HEK293 (cell line): ENCODE results near the gene OR2AE1.

Experiments used
- GLI4 ChIP-seq: fragments of 450-650 bp; formaldehyde crosslinking; IDR thresholded peaks from 2 replicates; pipeline ENCODE4 v1.5.1; 2016; ENCODE audit warnings: missing biosample characterization, missing genetic modification characterization
- WT1 ChIP-seq: fragments of 450-650 bp; formaldehyde crosslinking; IDR thresholded peaks from 2 replicates; pipeline ENCODE4 v1.5.1; 2016; ENCODE audit warnings: missing biosample characterization, missing genetic modification characterization
- YY1 ChIP-seq: fragments of 450-650 bp; formaldehyde crosslinking; IDR thresholded peaks from 2 replicates; pipeline ENCODE4 v1.5.1; 2018; ENCODE audit warnings: missing biosample characterization, missing genetic modification characterization
- ZFP41 ChIP-seq: fragments of 450-650 bp; formaldehyde crosslinking; IDR thresholded peaks from 2 replicates; pipeline ENCODE4 v1.5.1; 2016; ENCODE audit warnings: missing biosample characterization, missing genetic modification characterization, borderline replicate concordance
- ZNF16 ChIP-seq: fragments of 450-650 bp; formaldehyde crosslinking; IDR thresholded peaks from 2 replicates; pipeline ENCODE4 v1.5.1; 2016; ENCODE audit warnings: low read depth, missing biosample characterization, missing genetic modification characterization
- TF ChIP-seq, protein P1 (sequence below): fragments of 450-650 bp; formaldehyde crosslinking; IDR thresholded peaks from 2 replicates; pipeline ENCODE4 v1.5.1; 2016; ENCODE audit warnings: missing biosample characterization, missing genetic modification characterization
- TF ChIP-seq, protein P2 (sequence below): fragments of 450-650 bp; formaldehyde crosslinking; IDR thresholded peaks from 2 replicates; pipeline ENCODE4 v1.5.1; 2016; ENCODE audit warnings: missing biosample characterization, missing genetic modification characterization, low read depth
- TF ChIP-seq, protein P3 (sequence below): fragments of 450-650 bp; formaldehyde crosslinking; IDR thresholded peaks from 2 replicates; pipeline ENCODE4 v1.5.1; 2016; ENCODE audit warnings: missing biosample characterization, missing genetic modification characterization

DNA sequence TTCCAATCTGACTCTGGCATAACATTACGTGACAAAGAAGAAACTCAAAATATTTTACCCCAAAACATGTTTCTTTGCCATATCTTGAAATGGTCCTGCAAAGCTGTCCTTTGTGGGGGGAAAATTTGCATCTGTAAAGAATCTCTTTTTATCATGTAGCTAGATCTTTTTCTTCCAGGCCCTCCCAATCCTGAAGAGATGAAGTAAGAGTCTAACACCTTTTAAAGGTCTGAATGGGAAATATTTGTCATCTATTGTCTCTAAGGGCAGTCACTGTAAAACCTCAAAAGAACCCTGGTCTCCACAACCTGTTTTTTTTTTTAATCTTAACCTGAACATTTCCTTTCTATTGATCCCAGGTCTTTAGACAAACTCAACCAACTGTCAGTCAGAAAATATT, 8.6 kb downstream of the OR2AE1 start:
- TF ChIP-seq ZNF16 (tag by site-specific recombination) (no peak), YY1 (tag by site-specific recombination) (no peak), WT1 (tag by site-specific recombination) (no peak), ZFP41 (tag by site-specific recombination) (no peak), GLI4 (tag by site-specific recombination) (no peak)
- TF ChIP-seq, protein P1, sequence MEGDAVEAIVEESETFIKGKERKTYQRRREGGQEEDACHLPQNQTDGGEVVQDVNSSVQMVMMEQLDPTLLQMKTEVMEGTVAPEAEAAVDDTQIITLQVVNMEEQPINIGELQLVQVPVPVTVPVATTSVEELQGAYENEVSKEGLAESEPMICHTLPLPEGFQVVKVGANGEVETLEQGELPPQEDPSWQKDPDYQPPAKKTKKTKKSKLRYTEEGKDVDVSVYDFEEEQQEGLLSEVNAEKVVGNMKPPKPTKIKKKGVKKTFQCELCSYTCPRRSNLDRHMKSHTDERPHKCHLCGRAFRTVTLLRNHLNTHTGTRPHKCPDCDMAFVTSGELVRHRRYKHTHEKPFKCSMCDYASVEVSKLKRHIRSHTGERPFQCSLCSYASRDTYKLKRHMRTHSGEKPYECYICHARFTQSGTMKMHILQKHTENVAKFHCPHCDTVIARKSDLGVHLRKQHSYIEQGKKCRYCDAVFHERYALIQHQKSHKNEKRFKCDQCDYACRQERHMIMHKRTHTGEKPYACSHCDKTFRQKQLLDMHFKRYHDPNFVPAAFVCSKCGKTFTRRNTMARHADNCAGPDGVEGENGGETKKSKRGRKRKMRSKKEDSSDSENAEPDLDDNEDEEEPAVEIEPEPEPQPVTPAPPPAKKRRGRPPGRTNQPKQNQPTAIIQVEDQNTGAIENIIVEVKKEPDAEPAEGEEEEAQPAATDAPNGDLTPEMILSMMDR (tag by site-specific recombination) = no peak
- TF ChIP-seq, protein P2, sequence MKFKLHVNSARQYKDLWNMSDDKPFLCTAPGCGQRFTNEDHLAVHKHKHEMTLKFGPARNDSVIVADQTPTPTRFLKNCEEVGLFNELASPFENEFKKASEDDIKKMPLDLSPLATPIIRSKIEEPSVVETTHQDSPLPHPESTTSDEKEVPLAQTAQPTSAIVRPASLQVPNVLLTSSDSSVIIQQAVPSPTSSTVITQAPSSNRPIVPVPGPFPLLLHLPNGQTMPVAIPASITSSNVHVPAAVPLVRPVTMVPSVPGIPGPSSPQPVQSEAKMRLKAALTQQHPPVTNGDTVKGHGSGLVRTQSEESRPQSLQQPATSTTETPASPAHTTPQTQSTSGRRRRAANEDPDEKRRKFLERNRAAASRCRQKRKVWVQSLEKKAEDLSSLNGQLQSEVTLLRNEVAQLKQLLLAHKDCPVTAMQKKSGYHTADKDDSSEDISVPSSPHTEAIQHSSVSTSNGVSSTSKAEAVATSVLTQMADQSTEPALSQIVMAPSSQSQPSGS (tag by site-specific recombination) = no peak
- TF ChIP-seq, protein P3, sequence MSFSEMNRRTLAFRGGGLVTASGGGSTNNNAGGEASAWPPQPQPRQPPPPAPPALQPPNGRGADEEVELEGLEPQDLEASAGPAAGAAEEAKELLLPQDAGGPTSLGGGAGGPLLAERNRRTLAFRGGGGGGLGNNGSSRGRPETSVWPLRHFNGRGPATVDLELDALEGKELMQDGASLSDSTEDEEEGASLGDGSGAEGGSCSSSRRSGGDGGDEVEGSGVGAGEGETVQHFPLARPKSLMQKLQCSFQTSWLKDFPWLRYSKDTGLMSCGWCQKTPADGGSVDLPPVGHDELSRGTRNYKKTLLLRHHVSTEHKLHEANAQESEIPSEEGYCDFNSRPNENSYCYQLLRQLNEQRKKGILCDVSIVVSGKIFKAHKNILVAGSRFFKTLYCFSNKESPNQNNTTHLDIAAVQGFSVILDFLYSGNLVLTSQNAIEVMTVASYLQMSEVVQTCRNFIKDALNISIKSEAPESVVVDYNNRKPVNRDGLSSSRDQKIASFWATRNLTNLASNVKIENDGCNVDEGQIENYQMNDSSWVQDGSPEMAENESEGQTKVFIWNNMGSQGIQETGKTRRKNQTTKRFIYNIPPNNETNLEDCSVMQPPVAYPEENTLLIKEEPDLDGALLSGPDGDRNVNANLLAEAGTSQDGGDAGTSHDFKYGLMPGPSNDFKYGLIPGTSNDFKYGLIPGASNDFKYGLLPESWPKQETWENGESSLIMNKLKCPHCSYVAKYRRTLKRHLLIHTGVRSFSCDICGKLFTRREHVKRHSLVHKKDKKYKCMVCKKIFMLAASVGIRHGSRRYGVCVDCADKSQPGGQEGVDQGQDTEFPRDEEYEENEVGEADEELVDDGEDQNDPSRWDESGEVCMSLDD (tag by site-specific recombination) = no peak
